Left cardiac atrium (tissue), 4 donors: ENCODE results near the gene NBEAL2. TPM values are rescaled to one million over a fixed set of nuclear protein-coding genes. Genes with fewer than 3 reads are reported as not detected.
"Not testable (repeated sequence)": the region's sequence is repeated elsewhere in the genome, so short reads cannot be mapped to it uniquely, and the experiment has no call there.

Experiments used
- ATAC-seq, 2 donors: fragments of 200-7000 bp; cut with Tn5 transposase; one replicate each; pipeline ENCODE4 v1.9.1; 2020; ENCODE audit warnings: mild to moderate bottlenecking in 2 of 2, moderate library complexity in 2 of 2
- DNase-seq: peaks from one replicate; pipeline ENCODE4 v3.0.0-alpha.2; 2020
- intact Hi-C, 2 donors: fragments of 100-400 bp; cut with DNase I; formaldehyde crosslinking; loops; one replicate each; pipeline versions ENCODE4 v1.14.1 to v1.15.1; 2022 to 2023
- total RNA-seq, 2 donors: library from RNA; stranded (reverse); fragmentation: NEBNext Ultra II Directional; extraction: Animal tissue kit (Norgen Biotek cat#: 25700); gene quantifications; one replicate each; pipeline ENCODE4 v1.2.1, GENCODE V29; 2021
- donor health status: DM: no; HTN: yes; CAD: no.
- donor health status: DM: no; HTN: yes; CAD: no; lungs with severe emphysema.
- donor health status: DM: yes; HTN: yes; CAD: no.
- donor health status: Dilated cardiomyopathy.

NBEAL2 gene
- total RNA-seq, 2 donors from 2014 or later, result 17.1 to 23.9 TPM

GRCh38 chr3:47017504-47018268 is 38.2 kb downstream of the NBEAL2 start:
- intact Hi-C loops, result no loop called here
- no peak for ATAC-seq
- no peak for DNase-seq

GRCh38 chr3:47018269-47018611 is 38.8 kb downstream of the NBEAL2 start:
- DNase-seq (no peak), ATAC-seq (no peak)
- intact Hi-C loops, result no loop called here

GRCh38 chr3:47019201-47019600 is 39.7 kb downstream of the NBEAL2 start:
- intact Hi-C loops, result no loop called here
- DNase-seq (no peak), ATAC-seq (no peak)

DNA sequence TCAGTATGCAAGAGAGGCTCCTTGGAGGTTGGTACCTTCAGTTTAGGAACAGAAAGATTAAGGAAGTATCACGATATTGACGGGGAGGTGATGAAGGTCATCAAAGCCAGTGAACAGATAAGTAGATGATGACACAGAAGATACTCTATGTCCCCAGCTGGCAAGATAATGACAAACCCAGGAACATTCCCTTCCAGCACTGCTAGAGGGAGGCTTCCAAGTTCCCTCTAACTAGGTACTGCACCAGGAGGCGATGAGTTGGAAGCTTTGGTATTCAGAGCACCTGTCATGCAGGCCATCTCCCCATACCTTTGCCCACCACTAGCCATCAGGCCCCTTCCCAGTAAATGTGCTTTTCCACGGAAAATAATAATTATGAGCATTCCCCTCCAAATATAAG is 40.8 kb downstream of the NBEAL2 start:
- intact Hi-C loops, result no loop called here
- DNase-seq (no peak), ATAC-seq (no peak)

GRCh38 chr3:47022641-47023071 is 43.2 kb downstream of the NBEAL2 start:
- peak; percentile 23 to 27 for ATAC-seq
- DNase-seq, result peak; percentile 28
- intact Hi-C loops, result no loop called here

GRCh38 chr3:47024932-47025331 is 45.5 kb downstream of the NBEAL2 start:
- DNase-seq (no peak), ATAC-seq (peak in 1 of 2 donors; percentile 75)
- intact Hi-C loops, result no loop called here

GRCh38 chr3:47026432-47026831 is 47.0 kb downstream of the NBEAL2 start:
- DNase-seq, intact Hi-C loops, ATAC-seq: not testable (repeated sequence)

GRCh38 chr3:47028146-47028545 is 48.7 kb downstream of the NBEAL2 start:
- intact Hi-C loops, result no loop called here
- ATAC-seq (no peak), DNase-seq (no peak)

- ATAC-seq (peak in 1 of 2 donors; percentile 11), DNase-seq (no peak)
- intact Hi-C loops, result no loop called here
Observed at GRCh38 chr3:47028667-47029066, 49.2 kb downstream of the NBEAL2 start.

- DNase-seq, ATAC-seq, intact Hi-C loops: not testable (repeated sequence)
Observed at GRCh38 chr3:47031041-47031440, 51.6 kb downstream of the NBEAL2 start.

- no peak for DNase-seq
- intact Hi-C loops, result no loop called here
- no peak for ATAC-seq
Observed at GRCh38 chr3:47034868-47035489, 55.5 kb downstream of the NBEAL2 start.

GRCh38 chr3:47035645-47036044 is 56.2 kb downstream of the NBEAL2 start:
- intact Hi-C loops, result no loop called here
- ATAC-seq, result no peak
- DNase-seq, result no peak

DNA sequence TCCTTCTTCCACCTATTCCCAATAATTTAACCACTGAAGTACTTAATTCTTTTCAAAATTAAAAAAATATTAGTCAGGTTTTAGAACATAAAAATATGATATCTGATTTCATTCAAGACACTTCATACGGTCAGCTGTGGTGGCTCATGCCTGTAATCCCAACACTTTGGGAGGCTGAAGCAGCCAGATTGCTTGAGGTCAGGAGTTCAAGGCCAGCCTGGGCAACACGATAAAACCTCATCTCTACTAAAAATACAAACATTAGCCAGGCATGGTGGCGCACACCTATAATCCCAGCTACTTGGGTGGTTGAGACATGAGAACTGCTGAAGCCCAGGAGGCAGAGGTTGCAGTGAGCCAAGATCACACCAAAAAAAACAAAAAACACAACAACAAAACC is 56.7 kb downstream of the NBEAL2 start:
- DNase-seq (no peak), ATAC-seq (no peak)
- intact Hi-C loops, result no loop called here

DNA sequence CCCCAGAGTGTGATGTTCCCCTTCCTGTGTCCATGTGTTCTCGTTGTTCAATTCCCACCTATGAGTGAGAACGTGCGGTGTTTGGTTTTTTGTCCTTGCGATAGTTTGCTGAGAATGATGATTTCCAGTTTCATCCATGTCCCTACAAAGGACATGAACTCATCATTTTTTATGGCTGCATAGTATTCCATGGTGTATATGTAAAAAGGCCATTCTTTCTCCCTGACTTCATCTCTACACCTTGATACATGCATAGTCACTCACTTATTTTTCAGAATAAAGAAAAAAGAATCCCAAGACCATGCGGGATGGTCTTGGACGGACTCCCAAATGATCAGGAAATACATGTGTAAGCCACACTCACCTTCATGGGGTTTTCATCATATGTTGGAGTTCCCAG is 57.8 kb downstream of the NBEAL2 start:
- DNase-seq, ATAC-seq, intact Hi-C loops: not testable (repeated sequence)

- intact Hi-C loops, result no loop called here
- DNase-seq, result no peak
- no peak for ATAC-seq
Observed at GRCh38 chr3:47041114-47041513, 61.6 kb downstream of the NBEAL2 start.

- DNase-seq, result no peak
- intact Hi-C loops, result no loop called here
- ATAC-seq, result no peak
Observed at GRCh38 chr3:47042231-47042791, 62.8 kb downstream of the NBEAL2 start.

GRCh38 chr3:47047069-47047468 is 67.6 kb downstream of the NBEAL2 start:
- intact Hi-C loops, result no loop called here
- ATAC-seq (no peak), DNase-seq (no peak)

DNA sequence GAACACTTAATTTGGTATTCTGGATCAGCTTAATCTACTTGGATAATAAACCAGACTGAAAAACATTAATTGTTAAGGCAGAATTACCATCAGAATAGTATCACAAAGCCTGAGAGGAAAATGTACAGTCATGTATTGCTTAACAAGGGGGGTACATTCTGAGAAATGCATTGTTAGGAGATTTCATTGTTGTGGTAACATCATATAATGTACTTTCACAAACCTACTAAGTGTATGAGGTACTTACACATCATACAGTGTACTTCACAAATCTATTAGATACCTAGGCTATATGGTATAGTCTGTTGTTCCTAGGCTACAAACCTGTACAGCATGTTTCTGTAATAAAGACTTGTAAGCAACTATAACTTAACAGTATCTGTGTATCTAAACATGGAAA is 68.2 kb downstream of the NBEAL2 start:
- DNase-seq (no peak), ATAC-seq (no peak)
- intact Hi-C loops, result no loop called here

GRCh38 chr3:47054412-47054811 is 74.9 kb downstream of the NBEAL2 start:
- ATAC-seq (no peak), DNase-seq (no peak)
- intact Hi-C loops, result no loop called here

DNA sequence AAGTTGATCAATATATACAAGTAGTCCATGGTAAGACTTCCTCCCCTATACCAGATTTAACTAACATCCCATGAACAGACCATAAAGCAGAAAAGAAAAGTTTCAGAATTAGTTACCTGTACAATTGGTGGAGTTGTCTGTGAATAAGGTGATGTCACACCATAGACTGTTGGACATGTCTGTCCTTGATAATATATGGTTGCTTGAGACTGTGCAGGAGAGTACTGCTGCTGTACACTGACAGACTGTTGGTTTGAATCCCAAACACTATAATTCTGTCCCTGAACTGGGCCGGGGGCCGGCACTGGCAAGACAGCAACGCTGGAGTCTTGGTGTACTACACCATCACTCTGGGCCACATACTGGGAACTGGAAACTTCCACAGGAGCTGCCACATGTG is 77.2 kb downstream of the NBEAL2 start:
- no peak for DNase-seq
- no peak for ATAC-seq
- intact Hi-C loops, result no loop called here

DNA sequence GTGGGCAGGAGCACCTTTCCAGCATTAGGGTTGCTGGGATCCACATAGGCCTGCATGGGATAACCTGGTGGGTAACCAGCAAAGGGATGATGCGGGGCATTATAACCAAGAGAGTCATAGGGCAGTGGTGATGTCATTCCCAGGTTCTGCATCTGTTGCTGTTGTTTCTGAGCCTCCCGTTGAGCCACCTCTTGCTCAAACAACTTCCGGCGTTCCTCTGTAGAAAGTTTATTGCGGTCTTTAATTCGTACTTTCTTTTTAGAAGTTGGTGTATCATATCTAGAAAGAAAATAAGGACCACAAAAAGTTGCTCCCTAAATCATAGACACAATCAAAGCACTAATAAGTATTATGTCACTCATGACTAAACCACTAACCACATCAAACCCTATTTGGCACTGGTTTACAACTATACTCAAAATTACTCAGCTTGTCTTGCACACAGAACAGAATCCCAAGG is 77.8 kb downstream of the NBEAL2 start:
- ATAC-seq (peak in 1 of 2 donors; percentile 25), DNase-seq (no peak)
- intact Hi-C loops, result no loop called here
